HG02678 (cell line): ENCODE results near the gene LTBP1.
"Not testable (repeated sequence)": the region's sequence is repeated elsewhere in the genome, so short reads cannot be mapped to it uniquely, and the experiment has no call there.

ENCODE experiments used
- ATAC-seq: cut with Tn5 transposase; IDR thresholded peaks from one replicate; pipeline ENCODE4 v1.9.1; 2021; ENCODE audit warnings: mild to moderate bottlenecking, moderate library complexity; ENCODE audit not compliant: unreplicated experiment

Gene LTBP1

GRCh38 chr2:33038230-33038629 lies 91.5 kb downstream of the LTBP1 start:
- no peak for ATAC-seq

GRCh38 chr2:33038799-33039198 lies 92.0 kb downstream of the LTBP1 start:
- no peak for ATAC-seq

GRCh38 chr2:33040541-33040940 lies 93.8 kb downstream of the LTBP1 start:
- no peak for ATAC-seq

GRCh38 chr2:33042265-33042664 lies 95.5 kb downstream of the LTBP1 start:
- ATAC-seq: no peak

- ATAC-seq: no peak
Observed at GRCh38 chr2:33042819-33043218, 96.1 kb downstream of the LTBP1 start.

GRCh38 chr2:33047939-33048338 lies 101.2 kb downstream of the LTBP1 start:
- no peak for ATAC-seq

GRCh38 chr2:33051586-33052360 lies 105.0 kb downstream of the LTBP1 start:
- ATAC-seq: no peak

- no peak for ATAC-seq
Observed at GRCh38 chr2:33052361-33052735, 105.6 kb downstream of the LTBP1 start.

GRCh38 chr2:33052795-33053194 lies 106.0 kb downstream of the LTBP1 start:
- ATAC-seq: not testable (repeated sequence)

- no peak for ATAC-seq
Observed at GRCh38 chr2:33056170-33056569, 109.4 kb downstream of the LTBP1 start.

- ATAC-seq: not testable (repeated sequence)
Observed at GRCh38 chr2:33057307-33058028, 110.7 kb downstream of the LTBP1 start.

GRCh38 chr2:33058716-33059470 lies 112.1 kb downstream of the LTBP1 start:
- ATAC-seq: no peak

GRCh38 chr2:33059471-33060156 lies 112.9 kb downstream of the LTBP1 start:
- ATAC-seq: no peak

- no peak for ATAC-seq
Observed at GRCh38 chr2:33060405-33060804, 113.7 kb downstream of the LTBP1 start.

- ATAC-seq: no peak
Observed at GRCh38 chr2:33062665-33063250, 116.0 kb downstream of the LTBP1 start.

GRCh38 chr2:33064349-33064801 lies 117.6 kb downstream of the LTBP1 start:
- no peak for ATAC-seq

- no peak for ATAC-seq
Observed at GRCh38 chr2:33067598-33067997, 120.8 kb downstream of the LTBP1 start.

GRCh38 chr2:33068261-33068660 lies 121.5 kb downstream of the LTBP1 start:
- ATAC-seq: no peak

- no peak for ATAC-seq
Observed at GRCh38 chr2:33069894-33070651, 123.3 kb downstream of the LTBP1 start.

GRCh38 chr2:33071591-33071990 lies 124.8 kb downstream of the LTBP1 start:
- ATAC-seq: no peak
